H1 (cell line): Measurements from ENCODE around the gene OGT. TPM values are rescaled to one million over a fixed set of nuclear protein-coding genes. Genes with fewer than 3 reads are reported as not detected.

ENCODE experiments used
- BRCA1 ChIP-seq: IDR thresholded peaks from 2 replicates; pipeline ENCODE4 v1.6.1; 2012; ENCODE audit warnings: low read depth, low read length, improper control_type of control experiment
- HDAC2 ChIP-seq, 2 experiments: fragments of 300-600 bp in 1 of 2; sonication (generic) in 1 of 2; IDR thresholded peaks; 2 replicates each; pipeline ENCODE4 v1.6.1; 2011 to 2012; ENCODE audit warnings: low read depth in 2 of 2, low read length in 2 of 2, mild to moderate bottlenecking in 2 of 2, moderate library complexity in 2 of 2, borderline replicate concordance in 1 of 2, inconsistent platforms in 1 of 2
- HDAC6 ChIP-seq: IDR thresholded peaks from one replicate; pipeline ENCODE4 v1.7.1; 2012; ENCODE audit warnings: low read depth, mild to moderate bottlenecking, inconsistent platforms, low read length, moderate library complexity
- KDM1A ChIP-seq: fragments of 200-600, 300-600 bp; sonication (generic); IDR thresholded peaks from 2 replicates; pipeline ENCODE4 v1.7.1; 2016; ENCODE audit warnings: mild to moderate bottlenecking, low read length, borderline replicate concordance
- RNF2 ChIP-seq: fragments of 200-900, 300-1000 bp; sonication (generic); IDR thresholded peaks from 2 replicates; pipeline ENCODE4 v1.7.1; 2016; ENCODE audit warnings: borderline replicate concordance, low read depth, mild to moderate bottlenecking, antibody characterized with exemption, low read length; ENCODE audit not compliant: poor library complexity, severe bottlenecking; ENCODE audit errors: missing control alignments
- SP1 ChIP-seq: IDR thresholded peaks from 2 replicates; pipeline ENCODE4 v1.6.1; 2011; ENCODE audit warnings: low read depth, low read length
- SP4 ChIP-seq: IDR thresholded peaks from 2 replicates; pipeline ENCODE4 v1.6.1; 2012; ENCODE audit warnings: low read length, inconsistent platforms
- SUZ12 ChIP-seq: fragments of 200-600 bp; sonication (generic); IDR thresholded peaks from 2 replicates; pipeline ENCODE4 v1.6.1; 2012; ENCODE audit warnings: mild to moderate bottlenecking, inconsistent platforms, low read length, moderate library complexity, mixed read lengths
- TEAD4 ChIP-seq: IDR thresholded peaks from 2 replicates; pipeline ENCODE4 v1.6.1; 2012; ENCODE audit warnings: low read depth, low read length, inconsistent platforms, mixed read lengths
- polyA plus RNA-seq, 7 experiments: library from polyadenylated mRNA; depleted of rRNA in 3 of 7; stranded (reverse) in 5 of 7; unstranded in 2 of 7; fragments of >200 nt in 5 of 7; fragments of 200-250 nt in 2 of 7; gene quantifications; 1 replicate in 5 of 7; 2 replicates in 1 of 7; 4 replicates in 1 of 7; pipeline versions ENCODE4 v1.2.1 to v1.2.3, GENCODE V29; 2011 to 2013; ENCODE audit warnings: missing spikeins in 2 of 7, mixed read lengths in 2 of 7
- total RNA-seq: library from RNA; stranded (reverse); fragmentation: NEBNext Ultra II Directional; extraction: Animal tissue kit (Norgen Biotek cat#: 25700); gene quantifications from 2 replicates; pipeline ENCODE4 v1.2.1, GENCODE V29; 2021
- TF ChIP-seq, protein P1 (sequence below): fragments of 300-600 bp; sonication (generic); IDR thresholded peaks from 2 replicates; pipeline ENCODE4 v1.7.1; 2012; ENCODE audit warnings: low read length, moderate library complexity, mild to moderate bottlenecking, inconsistent platforms; ENCODE audit not compliant: insufficient replicate concordance
- TF ChIP-seq, protein P2 (sequence below): IDR thresholded peaks from 2 replicates; pipeline ENCODE4 v1.6.1; 2012; ENCODE audit warnings: inconsistent platforms

OGT gene
- total and polyA plus RNA-seq, 2 of the 8 experiments (the other 6 are each of a cell fraction or from before 2014, with no cell fraction given), result 130 to 169 TPM

DNA sequence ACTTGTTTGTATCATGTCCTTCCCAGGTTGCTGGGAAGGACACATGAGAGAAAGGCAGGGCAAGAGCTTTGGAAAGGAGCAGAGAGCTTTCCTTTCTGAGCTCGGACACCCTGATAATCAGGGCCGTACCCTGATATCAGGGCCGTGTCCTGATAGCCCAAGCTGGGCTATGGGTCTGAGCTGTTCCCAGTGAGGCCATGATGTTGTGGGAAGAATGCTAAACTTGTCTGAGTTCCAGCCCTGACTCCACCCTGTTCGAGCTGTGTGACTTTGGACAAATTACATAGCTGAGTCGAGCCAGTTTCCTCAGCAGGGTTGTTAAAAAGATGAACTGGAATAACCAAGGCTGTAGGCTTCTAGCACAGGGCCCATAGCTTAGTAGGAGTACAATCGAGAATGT, 88.7 kb downstream of the OGT start (continued):
- TF ChIP-seq, protein P1, sequence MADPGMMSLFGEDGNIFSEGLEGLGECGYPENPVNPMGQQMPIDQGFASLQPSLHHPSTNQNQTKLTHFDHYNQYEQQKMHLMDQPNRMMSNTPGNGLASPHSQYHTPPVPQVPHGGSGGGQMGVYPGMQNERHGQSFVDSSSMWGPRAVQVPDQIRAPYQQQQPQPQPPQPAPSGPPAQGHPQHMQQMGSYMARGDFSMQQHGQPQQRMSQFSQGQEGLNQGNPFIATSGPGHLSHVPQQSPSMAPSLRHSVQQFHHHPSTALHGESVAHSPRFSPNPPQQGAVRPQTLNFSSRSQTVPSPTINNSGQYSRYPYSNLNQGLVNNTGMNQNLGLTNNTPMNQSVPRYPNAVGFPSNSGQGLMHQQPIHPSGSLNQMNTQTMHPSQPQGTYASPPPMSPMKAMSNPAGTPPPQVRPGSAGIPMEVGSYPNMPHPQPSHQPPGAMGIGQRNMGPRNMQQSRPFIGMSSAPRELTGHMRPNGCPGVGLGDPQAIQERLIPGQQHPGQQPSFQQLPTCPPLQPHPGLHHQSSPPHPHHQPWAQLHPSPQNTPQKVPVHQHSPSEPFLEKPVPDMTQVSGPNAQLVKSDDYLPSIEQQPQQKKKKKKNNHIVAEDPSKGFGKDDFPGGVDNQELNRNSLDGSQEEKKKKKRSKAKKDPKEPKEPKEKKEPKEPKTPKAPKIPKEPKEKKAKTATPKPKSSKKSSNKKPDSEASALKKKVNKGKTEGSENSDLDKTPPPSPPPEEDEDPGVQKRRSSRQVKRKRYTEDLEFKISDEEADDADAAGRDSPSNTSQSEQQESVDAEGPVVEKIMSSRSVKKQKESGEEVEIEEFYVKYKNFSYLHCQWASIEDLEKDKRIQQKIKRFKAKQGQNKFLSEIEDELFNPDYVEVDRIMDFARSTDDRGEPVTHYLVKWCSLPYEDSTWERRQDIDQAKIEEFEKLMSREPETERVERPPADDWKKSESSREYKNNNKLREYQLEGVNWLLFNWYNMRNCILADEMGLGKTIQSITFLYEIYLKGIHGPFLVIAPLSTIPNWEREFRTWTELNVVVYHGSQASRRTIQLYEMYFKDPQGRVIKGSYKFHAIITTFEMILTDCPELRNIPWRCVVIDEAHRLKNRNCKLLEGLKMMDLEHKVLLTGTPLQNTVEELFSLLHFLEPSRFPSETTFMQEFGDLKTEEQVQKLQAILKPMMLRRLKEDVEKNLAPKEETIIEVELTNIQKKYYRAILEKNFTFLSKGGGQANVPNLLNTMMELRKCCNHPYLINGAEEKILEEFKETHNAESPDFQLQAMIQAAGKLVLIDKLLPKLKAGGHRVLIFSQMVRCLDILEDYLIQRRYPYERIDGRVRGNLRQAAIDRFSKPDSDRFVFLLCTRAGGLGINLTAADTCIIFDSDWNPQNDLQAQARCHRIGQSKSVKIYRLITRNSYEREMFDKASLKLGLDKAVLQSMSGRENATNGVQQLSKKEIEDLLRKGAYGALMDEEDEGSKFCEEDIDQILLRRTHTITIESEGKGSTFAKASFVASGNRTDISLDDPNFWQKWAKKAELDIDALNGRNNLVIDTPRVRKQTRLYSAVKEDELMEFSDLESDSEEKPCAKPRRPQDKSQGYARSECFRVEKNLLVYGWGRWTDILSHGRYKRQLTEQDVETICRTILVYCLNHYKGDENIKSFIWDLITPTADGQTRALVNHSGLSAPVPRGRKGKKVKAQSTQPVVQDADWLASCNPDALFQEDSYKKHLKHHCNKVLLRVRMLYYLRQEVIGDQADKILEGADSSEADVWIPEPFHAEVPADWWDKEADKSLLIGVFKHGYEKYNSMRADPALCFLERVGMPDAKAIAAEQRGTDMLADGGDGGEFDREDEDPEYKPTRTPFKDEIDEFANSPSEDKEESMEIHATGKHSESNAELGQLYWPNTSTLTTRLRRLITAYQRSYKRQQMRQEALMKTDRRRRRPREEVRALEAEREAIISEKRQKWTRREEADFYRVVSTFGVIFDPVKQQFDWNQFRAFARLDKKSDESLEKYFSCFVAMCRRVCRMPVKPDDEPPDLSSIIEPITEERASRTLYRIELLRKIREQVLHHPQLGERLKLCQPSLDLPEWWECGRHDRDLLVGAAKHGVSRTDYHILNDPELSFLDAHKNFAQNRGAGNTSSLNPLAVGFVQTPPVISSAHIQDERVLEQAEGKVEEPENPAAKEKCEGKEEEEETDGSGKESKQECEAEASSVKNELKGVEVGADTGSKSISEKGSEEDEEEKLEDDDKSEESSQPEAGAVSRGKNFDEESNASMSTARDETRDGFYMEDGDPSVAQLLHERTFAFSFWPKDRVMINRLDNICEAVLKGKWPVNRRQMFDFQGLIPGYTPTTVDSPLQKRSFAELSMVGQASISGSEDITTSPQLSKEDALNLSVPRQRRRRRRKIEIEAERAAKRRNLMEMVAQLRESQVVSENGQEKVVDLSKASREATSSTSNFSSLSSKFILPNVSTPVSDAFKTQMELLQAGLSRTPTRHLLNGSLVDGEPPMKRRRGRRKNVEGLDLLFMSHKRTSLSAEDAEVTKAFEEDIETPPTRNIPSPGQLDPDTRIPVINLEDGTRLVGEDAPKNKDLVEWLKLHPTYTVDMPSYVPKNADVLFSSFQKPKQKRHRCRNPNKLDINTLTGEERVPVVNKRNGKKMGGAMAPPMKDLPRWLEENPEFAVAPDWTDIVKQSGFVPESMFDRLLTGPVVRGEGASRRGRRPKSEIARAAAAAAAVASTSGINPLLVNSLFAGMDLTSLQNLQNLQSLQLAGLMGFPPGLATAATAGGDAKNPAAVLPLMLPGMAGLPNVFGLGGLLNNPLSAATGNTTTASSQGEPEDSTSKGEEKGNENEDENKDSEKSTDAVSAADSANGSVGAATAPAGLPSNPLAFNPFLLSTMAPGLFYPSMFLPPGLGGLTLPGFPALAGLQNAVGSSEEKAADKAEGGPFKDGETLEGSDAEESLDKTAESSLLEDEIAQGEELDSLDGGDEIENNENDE, result no peak
- TF ChIP-seq KDM1A (no peak), TEAD4 (no peak), BRCA1 (no peak), SP1 (no peak), HDAC6 (no peak), SUZ12 (no peak), HDAC2 (IDR thresholded peaks at IDR 0.05; ENCODE audit: borderline replicate concordance in 1 of 2, low read depth in 2 of 2, low read length in 2 of 2) (no peak), RNF2 (no peak), SP4 (no peak)
- TF ChIP-seq, protein P2, sequence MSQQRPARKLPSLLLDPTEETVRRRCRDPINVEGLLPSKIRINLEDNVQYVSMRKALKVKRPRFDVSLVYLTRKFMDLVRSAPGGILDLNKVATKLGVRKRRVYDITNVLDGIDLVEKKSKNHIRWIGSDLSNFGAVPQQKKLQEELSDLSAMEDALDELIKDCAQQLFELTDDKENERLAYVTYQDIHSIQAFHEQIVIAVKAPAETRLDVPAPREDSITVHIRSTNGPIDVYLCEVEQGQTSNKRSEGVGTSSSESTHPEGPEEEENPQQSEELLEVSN, result no peak
